WTC11 (cell line): ENCODE results near the gene P2RX3. TPM values are rescaled to one million over a fixed set of nuclear protein-coding genes. Genes with fewer than 3 reads are reported as not detected.

Experiments used
- ATAC-seq: fragments of 200-7000 bp; cut with Tn5 transposase; 2 replicates; pipeline ENCODE4 v1.10.0; 2021; ENCODE audit warnings: mild to moderate bottlenecking, moderate library complexity
- CTCF ChIA-PET: fragments of 300-600 bp; sonication (Branson Sonifier 250); formaldehyde crosslinking; loops from one replicate; lab custom pipeline; 2021; ENCODE audit warnings: antibody characterized with exemption; lab: Charles Lee
- POLR2A ChIA-PET: fragments of 350-600 bp; sonication (Branson Sonifier 250); formaldehyde crosslinking; loops from one replicate; lab custom pipeline; 2021; ENCODE audit warnings: antibody characterized with exemption; lab: Charles Lee
- DNase-seq: peaks from one replicate; pipeline ENCODE4 v3.0.0; 2021; ENCODE audit warnings: low spot score
- H3K27ac Mint-ChIP-seq: 2 replicates; pipeline ENCODE4 v1.8.0; 2021; ENCODE audit warnings: mixed read lengths
- H3K27me3 Mint-ChIP-seq: 2 replicates; pipeline ENCODE4 v1.8.0; 2021; ENCODE audit warnings: low read depth, mild to moderate bottlenecking, moderate library complexity, mixed read lengths
- H3K36me3 Mint-ChIP-seq: 2 replicates; pipeline ENCODE4 v1.8.0; 2021; ENCODE audit warnings: mixed read lengths
- H3K4me1 Mint-ChIP-seq: 2 replicates; pipeline ENCODE4 v1.8.0; 2022; ENCODE audit warnings: mixed read lengths
- H3K4me3 Mint-ChIP-seq: 2 replicates; pipeline ENCODE4 v1.8.0; 2021; ENCODE audit warnings: mild to moderate bottlenecking, moderate library complexity, mixed read lengths
- H3K9me3 Mint-ChIP-seq: 2 replicates; pipeline ENCODE4 v1.8.0; 2021; ENCODE audit warnings: mixed read lengths
- HMGA2 ChIP-seq: fragments of 250-450 bp; sonication (Bioruptor Pico); IDR thresholded peaks from 2 replicates; pipeline ENCODE4 v1.4.0; 2021; ENCODE audit warnings: mild to moderate bottlenecking, moderate library complexity
- HMGXB4 ChIP-seq: sonication (generic); formaldehyde crosslinking; IDR thresholded peaks from 2 replicates; pipeline ENCODE4 v1.8.1; 2023; ENCODE audit warnings: mild to moderate bottlenecking, moderate library complexity, missing genetic modification reagents
- IRF1 ChIP-seq: sonication (generic); formaldehyde crosslinking; IDR thresholded peaks from 2 replicates; pipeline ENCODE4 v1.8.0; 2023; ENCODE audit warnings: missing genetic modification reagents
- NFATC4 ChIP-seq: fragments of 250-450 bp; sonication (Bioruptor Pico); IDR thresholded peaks from 2 replicates; pipeline ENCODE4 v1.9.0; 2021; ENCODE audit warnings: mild to moderate bottlenecking
- NR1H2 ChIP-seq: sonication (generic); formaldehyde crosslinking; IDR thresholded peaks from 2 replicates; pipeline ENCODE4 v1.9.0; 2021; ENCODE audit warnings: mild to moderate bottlenecking, moderate library complexity, missing genetic modification reagents
- PRDM15 ChIP-seq: sonication (generic); formaldehyde crosslinking; IDR thresholded peaks from 2 replicates; pipeline ENCODE4 v1.8.0; 2022; ENCODE audit warnings: missing genetic modification reagents
- PREB ChIP-seq: sonication (generic); formaldehyde crosslinking; IDR thresholded peaks from 2 replicates; pipeline ENCODE4 v1.8.1; 2022; ENCODE audit warnings: mild to moderate bottlenecking, missing genetic modification reagents, moderate library complexity, borderline replicate concordance
- TEAD1 ChIP-seq: sonication (generic); formaldehyde crosslinking; IDR thresholded peaks from 2 replicates; pipeline ENCODE4 v1.8.0; 2022; ENCODE audit warnings: mild to moderate bottlenecking, missing genetic modification reagents
- TP53 ChIP-seq: sonication (generic); formaldehyde crosslinking; IDR thresholded peaks from 2 replicates; pipeline ENCODE4 v1.8.1; 2023; ENCODE audit warnings: mild to moderate bottlenecking, missing genetic modification reagents
- ZBTB43 ChIP-seq: sonication (generic); formaldehyde crosslinking; IDR thresholded peaks from 2 replicates; pipeline ENCODE4 v1.8.1; 2023; ENCODE audit warnings: mild to moderate bottlenecking, missing genetic modification reagents
- ZNF263 ChIP-seq: sonication (generic); formaldehyde crosslinking; IDR thresholded peaks from 2 replicates; pipeline ENCODE4 v1.8.1; 2022; ENCODE audit warnings: low read depth, mild to moderate bottlenecking, moderate library complexity, missing genetic modification reagents
- ZNF281 ChIP-seq: sonication (generic); formaldehyde crosslinking; IDR thresholded peaks from 2 replicates; pipeline ENCODE4 v1.8.0; 2023; ENCODE audit warnings: mild to moderate bottlenecking, missing genetic modification reagents
- ZNF423 ChIP-seq: fragments of 250-450 bp; sonication (Bioruptor Pico); IDR thresholded peaks from 2 replicates; pipeline ENCODE4 v2.1.2; 2022; ENCODE audit warnings: mild to moderate bottlenecking, moderate library complexity
- ZNF425 ChIP-seq: fragments of 250-450 bp; sonication (Bioruptor Pico); conservative IDR thresholded peaks from 2 replicates; pipeline ENCODE4 v1.9.0; 2021; ENCODE audit warnings: mild to moderate bottlenecking
- ZSCAN18 ChIP-seq: fragments of 250-450 bp; sonication (Bioruptor Pico); IDR thresholded peaks from 2 replicates; pipeline ENCODE4 v2.1.2; 2022; ENCODE audit warnings: mild to moderate bottlenecking, moderate library complexity
- total RNA-seq: library from RNA; stranded (reverse); gene quantifications from 3 replicates; pipeline ENCODE4 v1.2.3, GENCODE V29; 2021

The P2RX3 gene
- total RNA-seq, 1 experiment from 2014 or later: 0.26 TPM

- H3K4me3 Mint-ChIP-seq: no peak overlapping the region
- no peaks in the 10 kb centered on the region for H3K4me1 Mint-ChIP-seq
- ChIA-PET CTCF (interaction anchor here (0.6 to 2.4 kb wide), 4 partner anchors 31 to 471 kb away, joined by 3 to 7 read pairs (median 3); no protein-coding TSS in a partner anchor), POLR2A (interaction anchor here (0.9 kb wide), 1 partner anchor 58 kb away, joined by 4 read pairs; no protein-coding TSS in a partner anchor)
- no peak for ATAC-seq
- H3K36me3 Mint-ChIP-seq: no peaks in the 10 kb centered on the region
- peaks cover 9% of the 10 kb centered on the region; the same call in 1 of the 2 replicates for H3K27me3 Mint-ChIP-seq
- no peak for DNase-seq
- TF ChIP-seq PREB (CRISPR knock-in tag) (no peak), PRDM15 (no peak), NFATC4 (CRISPR knock-in tag) (no peak), TP53 (no peak), ZNF281 (CRISPR knock-in tag) (no peak), NR1H2 (CRISPR knock-in tag) (no peak), ZNF263 (CRISPR knock-in tag) (no peak), ZNF423 (CRISPR knock-in tag) (no peak), HMGXB4 (CRISPR knock-in tag) (no peak), HMGA2 (no peak), TEAD1 (CRISPR knock-in tag) (no peak), ZSCAN18 (CRISPR knock-in tag) (no peak), IRF1 (CRISPR knock-in tag) (no peak), ZBTB43 (CRISPR knock-in tag) (no peak), ZNF425 (CRISPR knock-in tag) (no peak)
- H3K27ac Mint-ChIP-seq: no peak overlapping the region
- no peaks in the 10 kb centered on the region for H3K9me3 Mint-ChIP-seq
These were observed 61.9 kb downstream of the P2RX3 start for GRCh38 chr11:57399972-57400578.
